ENCODE data around the gene KRT33A. TPM values are rescaled to one million over a fixed set of nuclear protein-coding genes. Genes with fewer than 3 reads are reported as not detected.

KRT33A gene
- total and polyA plus RNA-seq, 8 donors: not detected

DNA sequence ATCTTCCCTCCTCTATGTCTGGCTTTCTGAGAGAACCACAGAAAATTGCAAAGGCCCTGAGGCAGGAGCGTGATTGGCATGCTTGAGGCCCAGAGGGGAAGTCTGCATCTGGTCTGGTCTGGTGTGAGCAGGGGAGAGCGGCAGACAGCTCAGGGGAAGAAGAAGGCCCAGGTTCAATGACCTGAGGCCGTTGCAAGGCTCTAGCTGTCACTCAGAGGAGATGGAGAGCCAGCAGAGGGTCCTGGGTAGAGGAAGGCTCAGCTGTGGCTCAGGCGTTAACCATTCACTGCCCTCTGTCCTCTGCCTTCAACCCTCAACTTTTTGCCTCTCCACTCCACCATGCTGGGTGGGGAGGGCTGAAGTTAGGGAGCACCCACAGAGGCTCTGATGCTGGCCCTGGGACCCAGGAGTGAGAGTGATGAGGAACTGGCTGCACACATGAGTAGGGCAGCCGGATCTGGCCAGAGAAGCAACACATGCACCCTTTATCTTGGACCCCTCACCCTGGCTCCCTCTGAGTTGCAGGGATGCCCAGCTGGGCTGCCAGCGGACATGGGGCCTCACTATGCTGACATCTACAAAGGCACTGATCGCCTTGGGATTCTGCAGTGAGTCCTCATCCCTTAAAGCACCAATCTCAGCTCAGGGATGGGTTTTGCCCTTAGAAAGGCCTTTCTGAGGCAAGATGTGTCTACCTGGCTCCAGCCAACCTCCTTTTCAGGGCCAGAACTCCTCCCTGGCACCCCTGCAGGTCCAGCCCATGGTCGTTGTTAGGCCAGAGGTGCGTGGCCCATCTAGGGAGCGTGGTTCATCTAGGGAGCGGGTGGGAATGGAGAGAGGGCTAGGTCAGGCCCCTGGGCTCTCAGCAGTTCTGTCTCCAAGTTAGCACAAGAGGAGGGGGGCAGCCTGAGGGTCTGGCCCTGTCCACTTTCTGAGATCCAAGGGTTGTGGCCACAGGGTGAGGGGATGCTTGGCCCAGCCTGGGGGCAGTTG lies 27.4 kb downstream of the KRT33A start:
- DNase-seq (no peak), ATAC-seq (no peak), FAIRE-seq (no peak)
- TF ChIP-seq, protein P1, sequence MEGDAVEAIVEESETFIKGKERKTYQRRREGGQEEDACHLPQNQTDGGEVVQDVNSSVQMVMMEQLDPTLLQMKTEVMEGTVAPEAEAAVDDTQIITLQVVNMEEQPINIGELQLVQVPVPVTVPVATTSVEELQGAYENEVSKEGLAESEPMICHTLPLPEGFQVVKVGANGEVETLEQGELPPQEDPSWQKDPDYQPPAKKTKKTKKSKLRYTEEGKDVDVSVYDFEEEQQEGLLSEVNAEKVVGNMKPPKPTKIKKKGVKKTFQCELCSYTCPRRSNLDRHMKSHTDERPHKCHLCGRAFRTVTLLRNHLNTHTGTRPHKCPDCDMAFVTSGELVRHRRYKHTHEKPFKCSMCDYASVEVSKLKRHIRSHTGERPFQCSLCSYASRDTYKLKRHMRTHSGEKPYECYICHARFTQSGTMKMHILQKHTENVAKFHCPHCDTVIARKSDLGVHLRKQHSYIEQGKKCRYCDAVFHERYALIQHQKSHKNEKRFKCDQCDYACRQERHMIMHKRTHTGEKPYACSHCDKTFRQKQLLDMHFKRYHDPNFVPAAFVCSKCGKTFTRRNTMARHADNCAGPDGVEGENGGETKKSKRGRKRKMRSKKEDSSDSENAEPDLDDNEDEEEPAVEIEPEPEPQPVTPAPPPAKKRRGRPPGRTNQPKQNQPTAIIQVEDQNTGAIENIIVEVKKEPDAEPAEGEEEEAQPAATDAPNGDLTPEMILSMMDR (IDR thresholded peaks at IDR 0.05): no peak
- Histone ChIP-seq H3K4me3 (no peak overlapping the region), H3K4me1 (no peaks in the 10 kb centered on the region), H3K27ac (no peak overlapping the region), H3K27me3 (no peaks in the 10 kb centered on the region), H3K9me3 (no peaks in the 10 kb centered on the region), H3K36me3 (no peaks in the 10 kb centered on the region)
- intact Hi-C loops (cut with DNase I): no loop called here
- WGBS, 2 donors: 80 to 84% methylated on average over 11 of the region's 11 CpGs

GRCh38 chr17:41322094-41322902 lies 28.3 kb downstream of the KRT33A start:
- Histone ChIP-seq H3K4me1 (no peaks in the 10 kb centered on the region), H3K36me3 (no peaks in the 10 kb centered on the region), H3K9me3 (no peaks in the 10 kb centered on the region), H3K4me3 (no peak overlapping the region), H3K27ac (no peak overlapping the region), H3K27me3 (no peaks in the 10 kb centered on the region)
- intact Hi-C loops (cut with DNase I): no loop called here
- TF ChIP-seq, protein P1 (IDR thresholded peaks at IDR 0.05): peak; percentile 14 to 70 (median 52)
- ATAC-seq: peak in 3 of 4 donors; percentile 74 to 84 (median 74)
- FAIRE-seq: no peak
- 31% methylated on average over 5 of the region's 5 CpGs for WGBS, 2 donors
- no peak for DNase-seq

GRCh38 chr17:41318231-41318630 lies 32.4 kb downstream of the KRT33A start:
- H3K4me1 ChIP-seq: no peaks in the 10 kb centered on the region
- ATAC-seq (no peak), FAIRE-seq (no peak), DNase-seq (no peak)
- 34 to 43% methylated on average over 2 of the region's 2 CpGs for WGBS, 2 donors
- H3K36me3 ChIP-seq: no peaks in the 10 kb centered on the region
- no peak overlapping the region for H3K4me3 ChIP-seq
- TF ChIP-seq, protein P1 (IDR thresholded peaks at IDR 0.05): no peak
- no peaks in the 10 kb centered on the region for H3K27me3 ChIP-seq
- H3K9me3 ChIP-seq: no peaks in the 10 kb centered on the region
- intact Hi-C loops (cut with DNase I): no loop called here
- H3K27ac ChIP-seq: no peak overlapping the region

- no peak for DNase-seq
- ATAC-seq: no peak
- Histone ChIP-seq H3K4me1 (no peaks in the 10 kb centered on the region), H3K4me3 (no peak overlapping the region), H3K36me3 (no peaks in the 10 kb centered on the region), H3K27ac (no peak overlapping the region), H3K27me3 (no peaks in the 10 kb centered on the region), H3K9me3 (no peaks in the 10 kb centered on the region)
- 59 to 66% methylated on average over 17 of the region's 17 CpGs for WGBS, 2 donors
- intact Hi-C loops (cut with DNase I): no loop called here
- FAIRE-seq: no peak
- TF ChIP-seq, protein P1 (IDR thresholded peaks at IDR 0.05): no peak
These were observed 34.7 kb downstream of the KRT33A start for GRCh38 chr17:41315814-41316445.
